ENCODE measurements around the gene ERBB2.
"Not testable (repeated sequence)": the region's sequence is repeated elsewhere in the genome, so short reads cannot be mapped to it uniquely, and the experiment has no call there.

ERBB2 gene

GRCh38 chr17:39705786-39706348 is 6.0 kb downstream of the ERBB2 start:
- no peak for DNase-seq

GRCh38 chr17:39706383-39706782 is 6.5 kb downstream of the ERBB2 start:
- DNase-seq: no peak

DNA sequence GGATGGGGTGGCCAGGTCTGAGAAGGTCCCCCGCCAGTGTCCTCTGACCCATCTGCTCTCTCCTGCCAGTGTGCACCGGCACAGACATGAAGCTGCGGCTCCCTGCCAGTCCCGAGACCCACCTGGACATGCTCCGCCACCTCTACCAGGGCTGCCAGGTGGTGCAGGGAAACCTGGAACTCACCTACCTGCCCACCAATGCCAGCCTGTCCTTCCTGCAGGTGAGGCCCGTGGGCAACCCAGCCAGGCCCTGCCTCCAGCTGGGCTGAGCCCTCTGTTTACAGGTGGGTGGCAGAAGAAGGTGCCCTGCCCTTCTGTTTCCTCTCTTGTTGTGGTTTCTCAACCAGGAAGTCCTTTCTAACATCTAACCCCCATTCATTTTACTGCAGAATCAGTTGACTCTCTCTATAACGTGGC is 7.1 kb downstream of the ERBB2 start:
- no peak for DNase-seq

DNA sequence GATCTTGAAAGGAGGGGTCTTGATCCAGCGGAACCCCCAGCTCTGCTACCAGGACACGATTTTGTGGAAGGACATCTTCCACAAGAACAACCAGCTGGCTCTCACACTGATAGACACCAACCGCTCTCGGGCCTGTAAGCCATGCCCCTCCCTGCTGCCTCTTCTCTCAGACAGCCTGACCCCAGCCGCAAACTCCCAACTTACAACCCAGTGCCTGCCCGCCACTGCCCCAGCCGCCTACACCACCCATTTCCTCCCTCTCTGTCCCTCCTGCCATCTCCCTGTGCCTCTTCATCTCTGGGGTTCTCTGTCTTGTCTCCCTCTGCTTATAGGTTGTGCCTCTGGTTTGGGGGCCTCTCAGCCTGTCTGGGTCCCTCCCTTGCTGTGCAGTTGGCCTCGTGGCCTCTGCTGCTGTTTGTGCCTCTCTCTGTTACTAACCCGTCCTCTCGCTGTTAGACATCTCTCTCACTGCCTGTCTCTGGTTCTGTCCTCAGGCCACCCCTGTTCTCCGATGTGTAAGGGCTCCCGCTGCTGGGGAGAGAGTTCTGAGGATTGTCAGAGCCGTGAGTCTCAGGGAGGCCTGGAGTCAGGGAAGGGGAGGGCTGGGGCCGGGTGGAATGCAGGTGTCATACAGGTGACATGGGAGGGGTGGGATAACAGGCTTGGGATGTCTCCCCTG is 9.6 kb downstream of the ERBB2 start:
- DNase-seq: no peak

GRCh38 chr17:39709998-39710964 is 10.4 kb downstream of the ERBB2 start:
- DNase-seq: no peak

GRCh38 chr17:39711071-39711470 is 11.2 kb downstream of the ERBB2 start:
- not testable (repeated sequence) for DNase-seq

DNA sequence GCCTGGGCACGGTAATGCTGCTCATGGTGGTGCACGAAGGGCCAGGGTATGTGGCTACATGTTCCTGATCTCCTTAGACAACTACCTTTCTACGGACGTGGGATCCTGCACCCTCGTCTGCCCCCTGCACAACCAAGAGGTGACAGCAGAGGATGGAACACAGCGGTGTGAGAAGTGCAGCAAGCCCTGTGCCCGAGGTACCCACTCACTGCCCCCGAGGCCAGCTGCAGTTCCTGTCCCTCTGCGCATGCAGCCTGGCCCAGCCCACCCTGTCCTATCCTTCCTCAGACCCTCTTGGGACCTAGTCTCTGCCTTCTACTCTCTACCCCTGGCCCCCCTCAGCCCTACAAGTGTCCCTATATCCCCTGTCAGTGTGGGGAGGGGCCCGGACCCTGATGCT is 12.0 kb downstream of the ERBB2 start:
- no peak for DNase-seq

- DNase-seq: no peak
Observed at GRCh38 chr17:39714234-39714633, 14.4 kb downstream of the ERBB2 start.

- DNase-seq: no peak
Observed at GRCh38 chr17:39715375-39716072, 15.7 kb downstream of the ERBB2 start.

DNA sequence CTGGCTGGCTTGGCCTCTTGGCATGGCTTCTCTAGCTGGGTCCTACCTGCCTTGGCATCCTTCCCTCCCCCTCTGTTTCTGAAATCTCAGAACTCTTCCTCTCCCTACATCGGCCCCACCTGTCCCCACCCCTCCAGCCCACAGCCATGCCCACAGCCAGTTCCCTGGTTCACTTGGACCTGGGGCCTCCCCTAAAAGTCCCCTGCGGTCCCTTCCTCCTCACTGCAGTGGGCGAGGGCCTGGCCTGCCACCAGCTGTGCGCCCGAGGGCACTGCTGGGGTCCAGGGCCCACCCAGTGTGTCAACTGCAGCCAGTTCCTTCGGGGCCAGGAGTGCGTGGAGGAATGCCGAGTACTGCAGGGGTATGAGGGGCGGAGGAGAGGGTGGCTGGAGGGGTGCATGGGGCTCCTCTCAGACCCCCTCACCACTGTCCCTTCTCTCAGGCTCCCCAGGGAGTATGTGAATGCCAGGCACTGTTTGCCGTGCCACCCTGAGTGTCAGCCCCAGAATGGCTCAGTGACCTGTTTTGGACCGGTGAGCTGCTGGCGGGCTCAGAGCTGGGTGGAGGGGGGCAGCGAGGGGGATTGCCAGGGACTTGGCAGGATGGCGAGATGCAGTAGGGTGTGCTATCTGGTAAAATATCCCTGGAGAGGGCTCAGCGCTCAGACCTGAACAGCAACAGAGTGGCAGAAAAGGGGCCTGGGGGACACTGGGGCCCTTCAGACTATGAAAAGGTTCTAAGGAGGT is 16.4 kb downstream of the ERBB2 start:
- DNase-seq: no peak

GRCh38 chr17:39716879-39717536 is 17.1 kb downstream of the ERBB2 start:
- DNase-seq: no peak

DNA sequence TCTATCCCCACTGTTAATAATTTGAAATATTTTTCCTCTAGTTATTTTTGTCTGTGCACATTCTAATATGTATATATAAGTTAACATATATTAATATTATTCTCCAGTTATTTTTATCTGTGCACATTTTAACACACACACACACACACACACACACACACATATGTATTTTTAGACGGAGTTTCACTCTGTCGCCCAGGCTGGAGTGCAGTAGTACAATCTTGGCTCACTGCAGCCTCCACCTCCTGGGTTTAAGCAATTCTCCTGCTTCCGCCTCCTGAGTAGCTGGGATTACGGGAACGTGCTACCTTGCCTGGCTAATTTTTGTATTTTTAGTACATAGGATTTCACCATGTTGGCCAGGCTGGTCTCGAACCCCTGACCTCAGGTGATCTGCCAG is 17.8 kb downstream of the ERBB2 start:
- DNase-seq: no peak

DNA sequence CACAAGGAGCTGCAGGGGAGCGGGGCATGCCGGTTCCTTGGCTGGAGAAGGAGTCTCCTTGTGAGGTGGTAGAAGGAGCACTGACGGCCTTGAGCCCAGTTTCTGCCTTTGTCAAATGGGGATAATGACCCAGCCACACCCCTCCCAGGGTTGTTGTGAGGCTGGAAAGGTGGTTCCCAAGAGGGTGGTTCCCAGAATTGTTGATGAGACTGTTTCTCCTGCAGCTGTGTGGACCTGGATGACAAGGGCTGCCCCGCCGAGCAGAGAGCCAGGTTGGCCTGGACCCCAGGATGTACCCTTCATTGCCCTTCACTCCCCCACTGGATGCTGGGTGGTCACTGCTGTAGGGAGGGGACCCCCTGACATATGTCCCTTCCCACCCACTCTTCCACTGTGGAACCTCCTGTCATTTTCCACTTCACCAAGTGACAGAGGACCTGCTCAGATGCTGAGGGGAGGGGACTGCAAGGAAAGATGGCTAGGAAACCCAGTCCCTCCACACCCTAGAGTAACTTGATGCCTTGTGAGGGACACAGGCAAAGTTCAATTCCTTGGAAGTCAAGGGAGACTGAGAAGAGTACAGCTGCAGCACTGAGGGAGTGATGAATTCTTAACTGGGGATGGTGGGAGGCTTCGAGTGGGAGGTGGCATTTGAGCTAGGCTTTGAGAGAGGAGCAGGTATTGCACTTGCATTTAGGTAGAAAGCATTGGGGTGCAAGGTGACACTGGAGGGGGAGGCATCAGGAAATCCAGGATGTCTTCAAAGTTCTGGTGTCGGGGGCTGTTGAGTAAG is 19.9 kb downstream of the ERBB2 start:
- no peak for DNase-seq

- no peak for DNase-seq
Observed at GRCh38 chr17:39722104-39722503, 22.2 kb downstream of the ERBB2 start.

DNA sequence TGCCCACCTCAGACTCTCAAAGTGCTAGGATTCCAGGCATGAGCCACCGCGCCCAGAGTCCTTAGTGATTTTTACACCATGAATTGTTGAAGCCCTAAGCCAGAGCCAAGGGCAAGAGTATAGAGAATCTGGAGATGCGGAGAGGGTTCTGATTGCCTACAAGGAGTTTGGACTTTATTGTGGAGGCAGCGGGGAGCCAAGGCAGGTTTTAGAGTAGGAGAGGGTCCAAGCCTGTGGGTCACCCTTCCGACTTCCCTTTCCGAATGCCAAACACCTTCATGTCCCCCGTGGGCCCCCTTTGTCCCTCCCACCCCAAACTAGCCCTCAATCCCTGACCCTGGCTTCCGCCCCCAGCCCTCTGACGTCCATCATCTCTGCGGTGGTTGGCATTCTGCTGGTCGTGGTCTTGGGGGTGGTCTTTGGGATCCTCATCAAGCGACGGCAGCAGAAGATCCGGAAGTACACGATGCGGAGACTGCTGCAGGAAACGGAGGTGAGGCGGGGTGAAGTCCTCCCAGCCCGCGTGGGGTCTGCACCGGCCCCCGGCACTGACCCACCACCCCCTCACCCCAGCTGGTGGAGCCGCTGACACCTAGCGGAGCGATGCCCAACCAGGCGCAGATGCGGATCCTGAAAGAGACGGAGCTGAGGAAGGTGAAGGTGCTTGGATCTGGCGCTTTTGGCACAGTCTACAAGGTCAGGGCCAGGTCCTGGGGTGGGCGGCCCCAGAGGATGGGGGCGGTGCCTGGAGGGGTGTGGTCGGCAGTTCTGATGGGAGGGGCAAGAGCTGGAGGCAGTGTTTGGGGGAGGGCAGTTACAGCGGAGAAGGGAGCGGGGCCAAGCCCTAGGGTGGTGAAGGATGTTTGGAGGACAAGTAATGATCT is 23.3 kb downstream of the ERBB2 start:
- no peak for DNase-seq

DNA sequence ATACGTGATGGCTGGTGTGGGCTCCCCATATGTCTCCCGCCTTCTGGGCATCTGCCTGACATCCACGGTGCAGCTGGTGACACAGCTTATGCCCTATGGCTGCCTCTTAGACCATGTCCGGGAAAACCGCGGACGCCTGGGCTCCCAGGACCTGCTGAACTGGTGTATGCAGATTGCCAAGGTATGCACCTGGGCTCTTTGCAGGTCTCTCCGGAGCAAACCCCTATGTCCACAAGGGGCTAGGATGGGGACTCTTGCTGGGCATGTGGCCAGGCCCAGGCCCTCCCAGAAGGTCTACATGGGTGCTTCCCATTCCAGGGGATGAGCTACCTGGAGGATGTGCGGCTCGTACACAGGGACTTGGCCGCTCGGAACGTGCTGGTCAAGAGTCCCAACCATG is 24.9 kb downstream of the ERBB2 start:
- no peak for DNase-seq

DNA sequence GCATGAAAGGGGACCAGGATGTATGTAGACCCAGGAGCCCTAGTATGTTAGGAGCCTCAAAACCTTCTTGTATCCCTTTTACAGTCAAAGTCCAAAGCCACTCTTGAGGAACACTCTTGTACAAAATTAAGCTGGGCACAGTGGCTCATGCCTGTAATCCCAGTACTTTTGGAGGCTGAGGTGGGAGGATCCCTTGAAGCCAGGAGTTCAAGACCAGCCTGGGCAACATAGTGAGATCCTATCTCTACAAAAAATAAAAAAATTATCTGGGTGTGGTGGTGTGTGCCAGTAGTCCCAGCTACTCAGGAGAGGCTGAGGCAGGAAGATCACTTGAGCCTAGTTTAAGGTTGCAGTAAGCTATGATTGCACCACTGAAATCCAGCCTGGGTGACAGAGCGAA is 26.1 kb downstream of the ERBB2 start:
- DNase-seq: not testable (repeated sequence)

GRCh38 chr17:39726617-39727016 is 26.8 kb downstream of the ERBB2 start:
- no peak for DNase-seq

GRCh38 chr17:39727556-39727955 is 27.7 kb downstream of the ERBB2 start:
- DNase-seq: no peak

GRCh38 chr17:39729280-39729851 is 29.5 kb downstream of the ERBB2 start:
- DNase-seq: no peak
